Spleen (tissue), 7 donors: ENCODE measurements around the gene MACROD2.

ENCODE experiments used
- CTCF ChIP-seq, 11 experiments: fragments of 200-600 bp in 7 of 11; fragments of 450-650 bp in 4 of 11; sonication (generic) in 4 of 11; IDR thresholded peaks in 8 of 11; conservative IDR thresholded peaks in 3 of 11; 1 replicate in 7 of 11; 2 replicates in 4 of 11; pipeline versions ENCODE4 v1.4.0 to v1.8.0; 2016 to 2021; ENCODE audit warnings: antibody characterized with exemption in 11 of 11, inconsistent platforms in 4 of 11, mild to moderate bottlenecking in 1 of 11
- POLR2A ChIP-seq, 3 donors: fragments of 450-650 bp; IDR thresholded peaks; one replicate each; pipeline ENCODE4 v1.5.1; 2017; ENCODE audit warnings: antibody characterized with exemption in 3 of 3, mild to moderate bottlenecking in 1 of 3
- POLR2AphosphoS5 ChIP-seq, 3 donors: sonication (generic); formaldehyde crosslinking; IDR thresholded peaks; one replicate each; pipeline ENCODE4 v1.5.1; 2017; ENCODE audit warnings: antibody characterized with exemption in 3 of 3
- donor health status: DM: no; HTN: no; CAD: no; lungs with moderate emphysema.
- donor health status: DM: no; HTN: no; CAD: no.
- donor health status: DM: no; HTN: no; CAD: no.

DNA sequence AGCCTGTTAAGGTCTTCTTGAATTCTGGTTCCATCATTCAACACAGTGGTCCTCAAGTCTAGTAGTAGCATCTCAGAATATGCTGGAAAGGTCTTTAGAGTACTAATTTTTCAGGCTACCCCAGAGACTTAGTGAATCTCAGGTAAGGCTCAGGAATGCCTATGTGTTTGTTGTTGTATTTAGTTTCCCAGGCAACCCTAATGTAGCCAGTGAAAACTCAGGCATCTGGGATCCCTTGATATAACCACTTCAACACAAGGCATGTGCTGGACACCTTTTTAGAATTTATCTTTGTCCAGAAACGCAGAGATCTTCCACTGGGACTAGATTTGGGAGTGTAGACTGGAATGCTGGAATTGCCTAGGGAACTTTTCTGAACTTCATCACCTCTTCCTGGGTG is 940.0 kb downstream of the MACROD2 start:
- TF ChIP-seq POLR2AphosphoS5 (IDR thresholded peaks at IDR 0.05) (no peak), CTCF (IDR thresholded peaks at IDR 0.05 in 8 of 11, conservative IDR thresholded peaks at IDR 0.05 in 3 of 11) (no peak), POLR2A (IDR thresholded peaks at IDR 0.05) (no peak)
